Measurements from ENCODE around the gene TMEM100. TPM values are rescaled to one million over a fixed set of nuclear protein-coding genes. Genes with fewer than 3 reads are reported as not detected.

The TMEM100 gene
- polyA plus RNA-seq, 1 donor from 2014 or later: not detected

DNA sequence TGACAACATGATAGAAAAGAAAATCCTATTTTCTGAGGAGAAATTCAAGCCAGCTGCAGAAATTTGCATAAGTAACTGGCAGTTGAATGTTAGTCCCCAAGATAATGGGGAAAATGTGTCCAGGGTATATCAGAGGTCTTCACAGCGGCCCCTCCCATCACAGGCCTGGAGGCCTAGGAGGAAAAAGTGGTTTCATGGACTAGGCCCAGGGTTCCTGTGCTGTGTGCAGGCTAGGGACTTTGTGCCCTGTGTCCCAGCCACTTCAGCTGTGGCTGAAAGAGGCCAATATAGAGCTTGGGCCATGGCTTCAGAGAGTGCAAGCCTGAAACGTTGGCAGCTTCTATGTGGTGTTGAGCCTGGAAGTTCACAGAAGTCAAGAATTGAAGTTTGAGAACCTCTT, 35.6 kb downstream of the TMEM100 start:
- Histone ChIP-seq H3K9me3 (ENCODE audit: low read length) (no peaks in the 10 kb centered on the region), H3K27ac (ENCODE audit: low read length) (no peak overlapping the region), H3K4me2 (ENCODE audit: low read length) (no peak overlapping the region), H2AFZ (ENCODE audit: low read depth, low read length) (no peak overlapping the region), H3K9ac (ENCODE audit: low read length) (no peak overlapping the region), H3F3A (ENCODE audit: insufficient read depth, low read length, poor library complexity, severe bottlenecking) (no peaks in the 10 kb centered on the region), H3K27me3 (ENCODE audit: insufficient read depth, low read depth, low read length) (no peaks in the 10 kb centered on the region), H4K20me1 (ENCODE audit: insufficient read depth) (no peaks in the 10 kb centered on the region), H3K79me2 (replicated peaks; ENCODE audit: insufficient read depth, low read length) (no peaks in the 10 kb centered on the region), H3K36me3 (ENCODE audit: insufficient read depth, low read length) (no peaks in the 10 kb centered on the region), H3K4me3 (ENCODE audit: low read length) (no peak overlapping the region), H3K9me2 (ENCODE audit: insufficient read depth, low read length) (no peaks in the 10 kb centered on the region)
- no peak for TF ChIP-seq RAD21 (conservative IDR thresholded peaks at IDR 0.05)
- TF ChIP-seq TAF1 (IDR thresholded peaks at IDR 0.05; ENCODE audit: low read depth): no peak
- no peak for TF ChIP-seq SMC3 (conservative IDR thresholded peaks at IDR 0.05; ENCODE audit: poor library complexity)
- TF ChIP-seq POLR2AphosphoS5 (IDR thresholded peaks at IDR 0.05): no peak
- TF ChIP-seq, protein P1, sequence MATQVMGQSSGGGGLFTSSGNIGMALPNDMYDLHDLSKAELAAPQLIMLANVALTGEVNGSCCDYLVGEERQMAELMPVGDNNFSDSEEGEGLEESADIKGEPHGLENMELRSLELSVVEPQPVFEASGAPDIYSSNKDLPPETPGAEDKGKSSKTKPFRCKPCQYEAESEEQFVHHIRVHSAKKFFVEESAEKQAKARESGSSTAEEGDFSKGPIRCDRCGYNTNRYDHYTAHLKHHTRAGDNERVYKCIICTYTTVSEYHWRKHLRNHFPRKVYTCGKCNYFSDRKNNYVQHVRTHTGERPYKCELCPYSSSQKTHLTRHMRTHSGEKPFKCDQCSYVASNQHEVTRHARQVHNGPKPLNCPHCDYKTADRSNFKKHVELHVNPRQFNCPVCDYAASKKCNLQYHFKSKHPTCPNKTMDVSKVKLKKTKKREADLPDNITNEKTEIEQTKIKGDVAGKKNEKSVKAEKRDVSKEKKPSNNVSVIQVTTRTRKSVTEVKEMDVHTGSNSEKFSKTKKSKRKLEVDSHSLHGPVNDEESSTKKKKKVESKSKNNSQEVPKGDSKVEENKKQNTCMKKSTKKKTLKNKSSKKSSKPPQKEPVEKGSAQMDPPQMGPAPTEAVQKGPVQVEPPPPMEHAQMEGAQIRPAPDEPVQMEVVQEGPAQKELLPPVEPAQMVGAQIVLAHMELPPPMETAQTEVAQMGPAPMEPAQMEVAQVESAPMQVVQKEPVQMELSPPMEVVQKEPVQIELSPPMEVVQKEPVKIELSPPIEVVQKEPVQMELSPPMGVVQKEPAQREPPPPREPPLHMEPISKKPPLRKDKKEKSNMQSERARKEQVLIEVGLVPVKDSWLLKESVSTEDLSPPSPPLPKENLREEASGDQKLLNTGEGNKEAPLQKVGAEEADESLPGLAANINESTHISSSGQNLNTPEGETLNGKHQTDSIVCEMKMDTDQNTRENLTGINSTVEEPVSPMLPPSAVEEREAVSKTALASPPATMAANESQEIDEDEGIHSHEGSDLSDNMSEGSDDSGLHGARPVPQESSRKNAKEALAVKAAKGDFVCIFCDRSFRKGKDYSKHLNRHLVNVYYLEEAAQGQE (IDR thresholded peaks at IDR 0.05; ENCODE audit: borderline replicate concordance): no peak
- TF ChIP-seq MXI1 (conservative IDR thresholded peaks at IDR 0.05; ENCODE audit: poor library complexity, severe bottlenecking): no peak
- no peak for TF ChIP-seq EZH2 (IDR thresholded peaks at IDR 0.05; ENCODE audit: borderline replicate concordance, insufficient read depth, low read length, poor library complexity, severe bottlenecking)
- TF ChIP-seq, protein P2, sequence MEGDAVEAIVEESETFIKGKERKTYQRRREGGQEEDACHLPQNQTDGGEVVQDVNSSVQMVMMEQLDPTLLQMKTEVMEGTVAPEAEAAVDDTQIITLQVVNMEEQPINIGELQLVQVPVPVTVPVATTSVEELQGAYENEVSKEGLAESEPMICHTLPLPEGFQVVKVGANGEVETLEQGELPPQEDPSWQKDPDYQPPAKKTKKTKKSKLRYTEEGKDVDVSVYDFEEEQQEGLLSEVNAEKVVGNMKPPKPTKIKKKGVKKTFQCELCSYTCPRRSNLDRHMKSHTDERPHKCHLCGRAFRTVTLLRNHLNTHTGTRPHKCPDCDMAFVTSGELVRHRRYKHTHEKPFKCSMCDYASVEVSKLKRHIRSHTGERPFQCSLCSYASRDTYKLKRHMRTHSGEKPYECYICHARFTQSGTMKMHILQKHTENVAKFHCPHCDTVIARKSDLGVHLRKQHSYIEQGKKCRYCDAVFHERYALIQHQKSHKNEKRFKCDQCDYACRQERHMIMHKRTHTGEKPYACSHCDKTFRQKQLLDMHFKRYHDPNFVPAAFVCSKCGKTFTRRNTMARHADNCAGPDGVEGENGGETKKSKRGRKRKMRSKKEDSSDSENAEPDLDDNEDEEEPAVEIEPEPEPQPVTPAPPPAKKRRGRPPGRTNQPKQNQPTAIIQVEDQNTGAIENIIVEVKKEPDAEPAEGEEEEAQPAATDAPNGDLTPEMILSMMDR (IDR thresholded peaks at IDR 0.05; ENCODE audit: poor library complexity, severe bottlenecking): no peak

DNA sequence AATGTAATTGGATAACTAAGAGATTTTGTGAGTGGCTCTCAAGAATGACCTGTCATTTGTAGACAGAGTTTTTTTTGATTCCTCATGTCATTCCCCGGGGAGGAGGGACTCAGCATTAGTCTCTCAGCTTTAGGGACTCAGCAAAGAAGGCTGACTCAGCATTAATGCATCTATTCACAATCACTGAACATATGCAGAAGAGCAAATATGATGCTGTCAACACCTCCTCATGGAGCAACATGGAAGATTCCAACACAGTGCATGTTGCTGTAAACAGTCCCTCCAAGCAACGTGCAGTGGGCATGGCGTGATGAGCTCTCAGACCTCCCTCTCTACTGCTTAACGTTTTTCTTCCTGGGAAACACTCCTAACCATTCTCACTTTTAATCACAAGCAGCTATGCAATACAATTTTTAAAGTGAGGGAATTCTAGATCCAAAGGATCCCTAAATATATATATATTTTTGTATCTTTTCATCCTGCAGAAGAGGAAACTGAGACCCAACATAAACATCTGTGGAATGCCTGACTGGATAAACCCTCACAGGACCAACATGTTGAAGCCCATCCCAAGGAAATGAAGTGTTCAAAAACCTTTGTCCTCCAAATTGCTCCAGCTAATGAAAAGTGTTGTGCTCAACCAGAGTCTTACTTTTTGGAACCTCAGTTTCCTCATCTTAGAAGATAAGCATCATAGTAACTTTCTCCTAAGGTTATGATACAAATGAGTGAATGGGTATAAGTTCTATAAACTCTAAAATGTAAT, 38.9 kb downstream of the TMEM100 start:
- Histone ChIP-seq H3K9ac (ENCODE audit: low read length) (no peak overlapping the region), H3K4me2 (ENCODE audit: low read length) (no peak overlapping the region), H3K9me2 (ENCODE audit: insufficient read depth, low read length) (no peaks in the 10 kb centered on the region), H3K4me3 (ENCODE audit: low read length) (no peak overlapping the region), H3K36me3 (ENCODE audit: insufficient read depth, low read length) (no peaks in the 10 kb centered on the region), H4K20me1 (ENCODE audit: insufficient read depth) (no peaks in the 10 kb centered on the region), H2AFZ (ENCODE audit: low read depth, low read length) (no peak overlapping the region), H3F3A (ENCODE audit: insufficient read depth, low read length, poor library complexity, severe bottlenecking) (no peaks in the 10 kb centered on the region), H3K27ac (ENCODE audit: low read length) (no peak overlapping the region), H3K9me3 (ENCODE audit: low read length) (no peaks in the 10 kb centered on the region), H3K27me3 (ENCODE audit: insufficient read depth, low read depth, low read length) (no peaks in the 10 kb centered on the region), H3K79me2 (replicated peaks; ENCODE audit: insufficient read depth, low read length) (no peaks in the 10 kb centered on the region)
- TF ChIP-seq, protein P2 (IDR thresholded peaks at IDR 0.05; ENCODE audit: poor library complexity, severe bottlenecking): no peak
- no peak for TF ChIP-seq POLR2AphosphoS5 (IDR thresholded peaks at IDR 0.05)
- TF ChIP-seq, protein P1 (IDR thresholded peaks at IDR 0.05; ENCODE audit: borderline replicate concordance): no peak
- no peak for TF ChIP-seq TAF1 (IDR thresholded peaks at IDR 0.05; ENCODE audit: low read depth)
- TF ChIP-seq SMC3 (conservative IDR thresholded peaks at IDR 0.05; ENCODE audit: poor library complexity): no peak
- TF ChIP-seq EP300 (conservative IDR thresholded peaks at IDR 0.05; ENCODE audit: poor library complexity, severe bottlenecking): no peak
- no peak for TF ChIP-seq RAD21 (conservative IDR thresholded peaks at IDR 0.05)
- no peak for TF ChIP-seq MXI1 (conservative IDR thresholded peaks at IDR 0.05; ENCODE audit: poor library complexity, severe bottlenecking)
- no peak for TF ChIP-seq EZH2 (IDR thresholded peaks at IDR 0.05; ENCODE audit: borderline replicate concordance, insufficient read depth, low read length, poor library complexity, severe bottlenecking)
